CD4-positive, alpha-beta T cell (primary cell): ENCODE data around the gene PRRC1. TPM values are rescaled to one million over a fixed set of nuclear protein-coding genes. Genes with fewer than 3 reads are reported as not detected.
A peak's percentile ranks its signal among the peaks of the same experiment; 100 is the strongest.

Experiments
- ATAC-seq: fragments of 200-7000 bp; cut with Tn5 transposase; one replicate; pipeline ENCODE4 v1.10.0; 2022; ENCODE audit warnings: mild to moderate bottlenecking; ENCODE audit not compliant: poor library complexity
- CTCF ChIA-PET: fragments of 350-600 bp; sonication (Branson Sonifier 250); formaldehyde crosslinking; loops from one replicate; lab custom pipeline; 2021; ENCODE audit warnings: antibody characterized with exemption, inconsistent platforms; lab: Charles Lee
- POLR2A ChIA-PET: fragments of 350-600 bp; sonication (Branson Sonifier 250); formaldehyde crosslinking; loops from one replicate; lab custom pipeline; 2021; ENCODE audit warnings: antibody characterized with exemption, inconsistent platforms; lab: Charles Lee
- DNase-seq, 14 experiments: peaks; one replicate each; pipeline ENCODE4 v3.0.0-alpha.2; 2013 to 2020; ENCODE audit warnings: mixed read lengths in 2 of 14
- H3K27ac ChIP-seq, 2 donors: one replicate each; pipeline versions ENCODE4 v1.5.1 to v1.7.0; 2013; ENCODE audit warnings: low read length in 2 of 2, low read depth in 1 of 2, mild to moderate bottlenecking in 1 of 2
- H3K27me3 ChIP-seq, 2 experiments: 1 replicate in 1 of 2; 2 replicates in 1 of 2; pipeline versions ENCODE4 v1.6.1 to v1.7.0; 2013; ENCODE audit warnings: low read length in 2 of 2, control low read depth in 1 of 2, mild to moderate bottlenecking in 1 of 2, moderate library complexity in 1 of 2; ENCODE audit not compliant: insufficient read depth in 2 of 2, control insufficient read depth in 1 of 2
- H3K36me3 ChIP-seq: one replicate; pipeline ENCODE4 v1.6.1; 2013; ENCODE audit warnings: low read length, control low read depth; ENCODE audit not compliant: insufficient read depth
- H3K4me1 ChIP-seq: one replicate; pipeline ENCODE4 v1.6.1; 2013; ENCODE audit warnings: low read length, control low read depth; ENCODE audit not compliant: insufficient read depth
- H3K4me3 ChIP-seq: one replicate; pipeline ENCODE4 v1.5.1; 2013; ENCODE audit warnings: mild to moderate bottlenecking, low read length, moderate library complexity
- H3K9me3 ChIP-seq, 2 experiments: 1 replicate in 1 of 2; 2 replicates in 1 of 2; pipeline versions ENCODE4 v1.6.1 to v1.7.0; 2013; ENCODE audit warnings: low read length in 2 of 2, mild to moderate bottlenecking in 2 of 2, control low read depth in 1 of 2, moderate library complexity in 1 of 2; ENCODE audit not compliant: control insufficient read depth in 1 of 2, insufficient read depth in 1 of 2
- H3K27ac Mint-ChIP-seq: one replicate; pipeline ENCODE4 v1.8.0; 2020; ENCODE audit warnings: mixed read lengths
- H3K27me3 Mint-ChIP-seq: one replicate; pipeline ENCODE4 v1.8.0; 2021; ENCODE audit warnings: mixed read lengths
- H3K36me3 Mint-ChIP-seq: one replicate; pipeline ENCODE4 v1.8.0; 2021; ENCODE audit warnings: low read depth, mixed read lengths
- H3K4me1 Mint-ChIP-seq: one replicate; pipeline ENCODE4 v1.8.0; 2021; ENCODE audit warnings: low read depth, mixed read lengths
- H3K4me3 Mint-ChIP-seq: one replicate; pipeline ENCODE4 v1.8.0; 2020; ENCODE audit warnings: mild to moderate bottlenecking, mixed read lengths
- H3K9me3 Mint-ChIP-seq: one replicate; pipeline ENCODE4 v1.8.0; 2020; ENCODE audit warnings: mixed read lengths
- CTCF ChIP-seq: fragments of 200-600 bp; IDR thresholded peaks from one replicate; pipeline ENCODE4 v1.8.0; 2022; ENCODE audit warnings: antibody characterized with exemption, mild to moderate bottlenecking
- intact Hi-C, 2 experiments: fragments of 100-400 bp; cut with DNase I in 1 of 2; cut with micrococcal nuclease in 1 of 2; formaldehyde crosslinking; loops; one replicate each; pipeline versions ENCODE4 v1.15.1 to v1.9.0; 2023 to 2025; cut with DNase I, micrococcal nuclease
- total RNA-seq, 174 experiments: library from RNA in 2 of 174; stranded (reverse) in 2 of 174; gene quantifications; one replicate each; pipeline ENCODE4 v1.2.3 and lab custom pipeline; 2021 to 2026

PRRC1 gene
- total RNA-seq, 2 experiments from 2014 or later: 32.0 to 33.8 TPM

DNA sequence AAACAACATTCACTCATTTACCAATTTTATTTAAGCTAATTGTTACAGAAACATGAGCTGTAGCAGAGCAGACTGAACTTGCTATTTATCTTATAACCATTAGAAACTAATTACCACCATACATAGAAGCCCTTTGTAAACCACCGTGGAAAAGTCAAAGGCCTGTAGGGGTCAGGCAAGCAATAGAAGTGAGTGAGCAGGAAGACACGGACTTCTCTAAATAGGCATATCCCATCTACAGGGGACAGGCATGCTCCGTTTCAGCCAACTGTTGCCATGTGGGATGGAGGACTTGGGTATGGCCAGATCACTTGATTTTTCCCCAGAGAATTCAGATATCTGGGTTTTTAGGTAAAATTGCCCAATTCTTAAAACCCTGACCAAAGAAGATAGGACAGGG is 44.8 kb downstream of the PRRC1 start:
- Histone ChIP-seq H3K36me3 (no peaks in the 10 kb centered on the region), H3K4me3 (no peak overlapping the region), H3K4me1 (no peaks in the 10 kb centered on the region), H3K9me3 (no peaks in the 10 kb centered on the region), H3K27me3 (peaks cover 0 to 5% of the 10 kb centered on the region in 2 experiments), H3K27ac (no peak overlapping the region)
- intact Hi-C loops: loop anchor here in 1 of 2 experiments (5.0 to 10.0 kb wide), 2 partner anchors 935 to 1563 kb away; no protein-coding TSS in a partner anchor
- Mint-ChIP-seq H3K27me3 (peaks cover 12% of the 10 kb centered on the region), H3K9me3 (no peaks in the 10 kb centered on the region), H3K36me3 (no peaks in the 10 kb centered on the region), H3K4me3 (no peak overlapping the region), H3K27ac (no peak overlapping the region), H3K4me1 (no peaks in the 10 kb centered on the region)
- TF ChIP-seq CTCF: no peak
- POLR2A ChIA-PET: no interaction called here
- CTCF ChIA-PET: no interaction called here
- DNase-seq (peak in 1 of 14 experiments; percentile 3), ATAC-seq (no peak)

DNA sequence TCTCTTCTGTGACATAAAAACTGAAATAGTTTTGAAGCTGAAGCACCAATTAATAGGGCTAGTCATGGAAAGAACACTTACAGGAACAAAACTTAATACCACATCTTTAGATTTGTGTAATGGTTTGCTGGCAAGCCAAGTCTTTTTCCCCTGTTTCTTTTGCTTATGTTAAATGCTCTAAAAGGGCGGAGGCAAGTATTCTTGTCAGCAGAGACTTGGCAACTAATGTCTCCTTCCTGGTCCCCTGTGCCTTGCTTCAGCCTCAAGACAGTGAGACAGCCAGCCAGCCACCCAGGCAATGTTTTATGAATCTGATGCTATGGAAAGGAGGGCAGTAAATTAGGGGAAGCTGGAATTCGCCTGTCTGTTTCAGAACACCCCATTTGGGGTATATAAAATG is 45.7 kb downstream of the PRRC1 start:
- no peak overlapping the region for H3K4me3 ChIP-seq
- H3K9me3 ChIP-seq: no peaks in the 10 kb centered on the region
- no peak for ATAC-seq
- H3K4me1 ChIP-seq: no peaks in the 10 kb centered on the region
- Mint-ChIP-seq H3K9me3 (no peaks in the 10 kb centered on the region), H3K4me3 (no peak overlapping the region), H3K27me3 (peaks cover 16% of the 10 kb centered on the region), H3K36me3 (no peaks in the 10 kb centered on the region), H3K27ac (no peak overlapping the region), H3K4me1 (no peaks in the 10 kb centered on the region)
- intact Hi-C loops: loop anchor here in 1 of 2 experiments (1.0 to 10.0 kb wide), 3 partner anchors 638 to 1562 kb away; no protein-coding TSS in a partner anchor
- no peak for DNase-seq
- H3K27ac ChIP-seq: no peak overlapping the region
- peaks cover 0 to 5% of the 10 kb centered on the region in 2 experiments for H3K27me3 ChIP-seq
- ChIA-PET CTCF (interaction anchor here (1.2 to 1.8 kb wide), 2 partner anchors 36 to 1562 kb away, joined by 3 to 4 read pairs; no protein-coding TSS in a partner anchor), POLR2A (interaction anchor here (1.8 kb wide), 1 partner anchor 638 kb away, joined by 5 read pairs; no protein-coding TSS in a partner anchor)
- no peak for TF ChIP-seq CTCF
- no peaks in the 10 kb centered on the region for H3K36me3 ChIP-seq

- peak; percentile 73 for ATAC-seq
- no peak overlapping the region for H3K27ac ChIP-seq
- POLR2A ChIA-PET: interaction anchor here (1.8 kb wide), 1 partner anchor 637 kb away, joined by 5 read pairs; no protein-coding TSS in a partner anchor
- no peaks in the 10 kb centered on the region for H3K9me3 ChIP-seq
- H3K4me3 ChIP-seq: no peak overlapping the region
- Mint-ChIP-seq H3K27me3 (peaks cover 26% of the 10 kb centered on the region), H3K9me3 (no peaks in the 10 kb centered on the region), H3K36me3 (no peaks in the 10 kb centered on the region), H3K27ac (no peak overlapping the region), H3K4me3 (no peak overlapping the region), H3K4me1 (no peaks in the 10 kb centered on the region)
- TF ChIP-seq CTCF: peak; percentile 83
- H3K4me1 ChIP-seq: no peaks in the 10 kb centered on the region
- CTCF ChIA-PET: interaction anchor here (1.0 to 1.8 kb wide), 5 partner anchors 27 to 1561 kb away, joined by 3 to 5 read pairs (median 3); no protein-coding TSS in a partner anchor
- peaks cover 0 to 5% of the 10 kb centered on the region in 2 experiments for H3K27me3 ChIP-seq
- DNase-seq: peak in 10 of 14 experiments; percentile 14 to 76 (median 40)
- no peaks in the 10 kb centered on the region for H3K36me3 ChIP-seq
- intact Hi-C loops: loop anchor here (1.0 to 10.0 kb wide), 4 partner anchors 637 to 1561 kb away; no protein-coding TSS in a partner anchor
These were observed 46.7 kb downstream of the PRRC1 start for GRCh38 chr5:127564002-127564769.
